CD4-positive, alpha-beta T cell (primary cell): ENCODE measurements around the gene BCO1. TPM values are rescaled to one million over a fixed set of nuclear protein-coding genes. Genes with fewer than 3 reads are reported as not detected.
"Not testable (repeated sequence)": the region's sequence is repeated elsewhere in the genome, so short reads cannot be mapped to it uniquely, and the experiment has no call there.

Experiments used
- ATAC-seq: fragments of 200-7000 bp; cut with Tn5 transposase; one replicate; pipeline ENCODE4 v1.10.0; 2022; ENCODE audit warnings: mild to moderate bottlenecking; ENCODE audit not compliant: poor library complexity
- CTCF ChIA-PET: fragments of 350-600 bp; sonication (Branson Sonifier 250); formaldehyde crosslinking; loops from one replicate; lab custom pipeline; 2021; ENCODE audit warnings: antibody characterized with exemption, inconsistent platforms; lab: Charles Lee
- POLR2A ChIA-PET: fragments of 350-600 bp; sonication (Branson Sonifier 250); formaldehyde crosslinking; loops from one replicate; lab custom pipeline; 2021; ENCODE audit warnings: antibody characterized with exemption, inconsistent platforms; lab: Charles Lee
- DNase-seq, 14 experiments: peaks; one replicate each; pipeline ENCODE4 v3.0.0-alpha.2; 2013 to 2020; ENCODE audit warnings: mixed read lengths in 2 of 14
- H3K27ac ChIP-seq, 2 donors: one replicate each; pipeline versions ENCODE4 v1.5.1 to v1.7.0; 2013; ENCODE audit warnings: low read length in 2 of 2, low read depth in 1 of 2, mild to moderate bottlenecking in 1 of 2
- H3K27me3 ChIP-seq, 2 experiments: 1 replicate in 1 of 2; 2 replicates in 1 of 2; pipeline versions ENCODE4 v1.6.1 to v1.7.0; 2013; ENCODE audit warnings: low read length in 2 of 2, control low read depth in 1 of 2, mild to moderate bottlenecking in 1 of 2, moderate library complexity in 1 of 2; ENCODE audit not compliant: insufficient read depth in 2 of 2, control insufficient read depth in 1 of 2
- H3K36me3 ChIP-seq: one replicate; pipeline ENCODE4 v1.6.1; 2013; ENCODE audit warnings: low read length, control low read depth; ENCODE audit not compliant: insufficient read depth
- H3K4me1 ChIP-seq: one replicate; pipeline ENCODE4 v1.6.1; 2013; ENCODE audit warnings: low read length, control low read depth; ENCODE audit not compliant: insufficient read depth
- H3K4me3 ChIP-seq: one replicate; pipeline ENCODE4 v1.5.1; 2013; ENCODE audit warnings: mild to moderate bottlenecking, low read length, moderate library complexity
- H3K9me3 ChIP-seq, 2 experiments: 1 replicate in 1 of 2; 2 replicates in 1 of 2; pipeline versions ENCODE4 v1.6.1 to v1.7.0; 2013; ENCODE audit warnings: low read length in 2 of 2, mild to moderate bottlenecking in 2 of 2, control low read depth in 1 of 2, moderate library complexity in 1 of 2; ENCODE audit not compliant: control insufficient read depth in 1 of 2, insufficient read depth in 1 of 2
- H3K27ac Mint-ChIP-seq: one replicate; pipeline ENCODE4 v1.8.0; 2020; ENCODE audit warnings: mixed read lengths
- H3K27me3 Mint-ChIP-seq: one replicate; pipeline ENCODE4 v1.8.0; 2021; ENCODE audit warnings: mixed read lengths
- H3K36me3 Mint-ChIP-seq: one replicate; pipeline ENCODE4 v1.8.0; 2021; ENCODE audit warnings: low read depth, mixed read lengths
- H3K4me1 Mint-ChIP-seq: one replicate; pipeline ENCODE4 v1.8.0; 2021; ENCODE audit warnings: low read depth, mixed read lengths
- H3K4me3 Mint-ChIP-seq: one replicate; pipeline ENCODE4 v1.8.0; 2020; ENCODE audit warnings: mild to moderate bottlenecking, mixed read lengths
- H3K9me3 Mint-ChIP-seq: one replicate; pipeline ENCODE4 v1.8.0; 2020; ENCODE audit warnings: mixed read lengths
- CTCF ChIP-seq: fragments of 200-600 bp; IDR thresholded peaks from one replicate; pipeline ENCODE4 v1.8.0; 2022; ENCODE audit warnings: antibody characterized with exemption, mild to moderate bottlenecking
- intact Hi-C, 2 experiments: fragments of 100-400 bp; cut with DNase I in 1 of 2; cut with micrococcal nuclease in 1 of 2; formaldehyde crosslinking; loops; one replicate each; pipeline versions ENCODE4 v1.15.1 to v1.9.0; 2023 to 2025; cut with DNase I, micrococcal nuclease
- total RNA-seq, 174 experiments: library from RNA in 2 of 174; stranded (reverse) in 2 of 174; gene quantifications; one replicate each; pipeline ENCODE4 v1.2.3 and lab custom pipeline; 2021 to 2026

The BCO1 gene
- total RNA-seq, 2 experiments from 2014 or later = not detected

GRCh38 chr16:81221731-81222130, 16.8 kb upstream of the BCO1 start:
- Mint-ChIP-seq H3K9me3 (no peaks in the 10 kb centered on the region), H3K27ac (no peak overlapping the region), H3K4me1 (no peaks in the 10 kb centered on the region), H3K27me3 (peaks cover 20% of the 10 kb centered on the region), H3K36me3 (no peaks in the 10 kb centered on the region), H3K4me3 (no peak overlapping the region)
- intact Hi-C loops = no loop called here
- no peaks in the 10 kb centered on the region for H3K36me3 ChIP-seq
- TF ChIP-seq CTCF = no peak
- H3K27ac ChIP-seq = no peak overlapping the region
- ATAC-seq (no peak), DNase-seq (no peak)
- CTCF ChIA-PET = no interaction called here
- H3K4me1 ChIP-seq = no peaks in the 10 kb centered on the region
- no peaks in the 10 kb centered on the region for H3K27me3 ChIP-seq
- no peak overlapping the region for H3K4me3 ChIP-seq
- H3K9me3 ChIP-seq = no peaks in the 10 kb centered on the region
- POLR2A ChIA-PET = no interaction called here

GRCh38 chr16:81224824-81225223, 13.7 kb upstream of the BCO1 start:
- Histone ChIP-seq H3K36me3 (no peaks in the 10 kb centered on the region), H3K27me3 (peaks cover 0 to 5% of the 10 kb centered on the region in 2 experiments), H3K9me3 (no peaks in the 10 kb centered on the region), H3K27ac (no peak overlapping the region), H3K4me1 (no peaks in the 10 kb centered on the region), H3K4me3 (no peak overlapping the region)
- ATAC-seq (no peak), DNase-seq (no peak)
- no peaks in the 10 kb centered on the region for H3K9me3 Mint-ChIP-seq
- no peaks in the 10 kb centered on the region for H3K4me1 Mint-ChIP-seq
- no peak for TF ChIP-seq CTCF
- peaks cover 32% of the 10 kb centered on the region for H3K27me3 Mint-ChIP-seq
- intact Hi-C loops = no loop called here
- CTCF ChIA-PET = no interaction called here
- POLR2A ChIA-PET = no interaction called here
- H3K36me3 Mint-ChIP-seq = no peaks in the 10 kb centered on the region
- H3K27ac Mint-ChIP-seq = no peak overlapping the region
- no peak overlapping the region for H3K4me3 Mint-ChIP-seq

- POLR2A ChIA-PET, CTCF ChIA-PET, H3K36me3 Mint-ChIP-seq, H3K9me3 ChIP-seq, H3K36me3 ChIP-seq, H3K27me3 ChIP-seq, H3K9me3 Mint-ChIP-seq, H3K27ac Mint-ChIP-seq, ATAC-seq, intact Hi-C loops, H3K4me1 ChIP-seq, H3K4me3 Mint-ChIP-seq, DNase-seq, H3K4me3 ChIP-seq, H3K27ac ChIP-seq, H3K4me1 Mint-ChIP-seq: not testable (repeated sequence)
- peaks cover 32% of the 10 kb centered on the region for H3K27me3 Mint-ChIP-seq
These were observed 12.8 kb upstream of the BCO1 start for GRCh38 chr16:81225697-81226096.

- Histone ChIP-seq H3K36me3 (no peaks in the 10 kb centered on the region), H3K4me3 (no peak overlapping the region), H3K27ac (no peak overlapping the region), H3K9me3 (no peaks in the 10 kb centered on the region), H3K27me3 (peaks cover 0 to 5% of the 10 kb centered on the region in 2 experiments), H3K4me1 (no peaks in the 10 kb centered on the region)
- Mint-ChIP-seq H3K27me3 (peaks cover 32% of the 10 kb centered on the region), H3K36me3 (no peaks in the 10 kb centered on the region), H3K9me3 (no peaks in the 10 kb centered on the region), H3K4me3 (no peak overlapping the region), H3K27ac (no peak overlapping the region), H3K4me1 (no peaks in the 10 kb centered on the region)
- DNase-seq (no peak), ATAC-seq (no peak)
- POLR2A ChIA-PET = no interaction called here
- no peak for TF ChIP-seq CTCF
- intact Hi-C loops = no loop called here
- CTCF ChIA-PET = no interaction called here
These were observed 10.7 kb upstream of the BCO1 start for GRCh38 chr16:81227785-81228184.
